HG02970 (cell line): ENCODE data around the gene FAM221B.

ENCODE experiments used
- ATAC-seq: cut with Tn5 transposase; IDR thresholded peaks from one replicate; pipeline ENCODE4 v1.9.1; 2021; ENCODE audit warnings: mild to moderate bottlenecking, moderate library complexity, moderate number of reproducible peaks; ENCODE audit not compliant: unreplicated experiment, low FRiP score

FAM221B gene

DNA sequence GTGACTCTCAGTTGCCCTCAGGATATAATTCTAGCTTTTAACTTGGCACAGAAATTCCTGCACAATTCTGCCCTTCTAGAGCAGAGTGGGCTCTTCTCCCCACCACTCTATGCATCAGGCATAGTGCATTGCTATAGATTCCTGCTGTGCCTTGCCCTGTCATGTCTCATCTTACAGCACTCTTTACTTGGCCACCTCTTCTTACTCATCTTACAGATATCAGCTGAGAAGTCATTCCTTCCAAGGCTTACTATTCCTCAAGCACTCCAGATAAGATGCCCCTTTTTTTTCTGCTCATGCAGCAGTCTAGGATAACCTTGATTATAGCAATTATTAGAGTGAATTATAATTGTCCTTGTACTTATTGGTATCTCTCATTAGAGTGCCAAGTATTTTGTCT lies 5.6 kb downstream of the FAM221B start:
- ATAC-seq, result no peak

- no peak for ATAC-seq
These were observed 8.5 kb downstream of the FAM221B start for GRCh38 chr9:35820076-35820475.

DNA sequence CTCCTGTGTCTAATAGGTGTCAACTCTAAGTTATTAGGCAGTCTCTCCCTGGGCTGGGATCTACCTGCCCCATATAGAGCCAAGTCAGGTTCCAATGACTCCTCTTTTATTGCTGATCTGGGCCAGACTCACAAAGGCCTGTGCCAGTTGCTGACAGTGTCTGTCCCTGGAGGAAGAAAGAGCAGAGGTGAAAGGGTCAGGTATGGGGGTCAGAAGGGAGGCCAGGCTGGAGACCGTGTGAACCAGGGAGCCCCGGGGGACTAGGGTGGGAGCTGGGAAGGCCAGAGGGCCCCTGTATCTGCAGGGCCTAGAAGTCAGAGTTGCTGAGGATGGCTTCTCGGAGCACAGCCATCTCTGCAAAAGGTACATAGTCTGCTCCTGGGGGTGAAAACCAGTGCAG lies 10.2 kb downstream of the FAM221B start:
- no peak for ATAC-seq

DNA sequence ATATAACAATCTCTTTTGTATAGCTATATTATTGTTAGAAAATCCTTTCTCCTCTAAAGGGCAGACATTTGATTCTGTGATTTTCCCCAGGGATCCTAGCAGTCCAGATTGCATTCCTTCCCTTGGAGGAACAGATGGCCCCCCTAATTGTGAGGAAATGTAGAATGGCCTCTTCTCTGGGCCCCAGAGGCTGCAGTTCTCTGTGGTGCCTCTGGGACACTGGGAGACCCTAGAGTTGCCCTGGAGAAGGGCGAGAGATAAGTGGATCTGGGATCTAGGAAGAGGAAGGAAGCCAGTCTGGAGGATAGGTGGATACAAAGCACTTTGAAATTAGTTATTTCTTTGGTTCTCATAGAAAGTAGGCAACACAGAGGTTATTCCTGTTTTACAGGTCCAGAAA lies 11.8 kb downstream of the FAM221B start:
- no peak for ATAC-seq

DNA sequence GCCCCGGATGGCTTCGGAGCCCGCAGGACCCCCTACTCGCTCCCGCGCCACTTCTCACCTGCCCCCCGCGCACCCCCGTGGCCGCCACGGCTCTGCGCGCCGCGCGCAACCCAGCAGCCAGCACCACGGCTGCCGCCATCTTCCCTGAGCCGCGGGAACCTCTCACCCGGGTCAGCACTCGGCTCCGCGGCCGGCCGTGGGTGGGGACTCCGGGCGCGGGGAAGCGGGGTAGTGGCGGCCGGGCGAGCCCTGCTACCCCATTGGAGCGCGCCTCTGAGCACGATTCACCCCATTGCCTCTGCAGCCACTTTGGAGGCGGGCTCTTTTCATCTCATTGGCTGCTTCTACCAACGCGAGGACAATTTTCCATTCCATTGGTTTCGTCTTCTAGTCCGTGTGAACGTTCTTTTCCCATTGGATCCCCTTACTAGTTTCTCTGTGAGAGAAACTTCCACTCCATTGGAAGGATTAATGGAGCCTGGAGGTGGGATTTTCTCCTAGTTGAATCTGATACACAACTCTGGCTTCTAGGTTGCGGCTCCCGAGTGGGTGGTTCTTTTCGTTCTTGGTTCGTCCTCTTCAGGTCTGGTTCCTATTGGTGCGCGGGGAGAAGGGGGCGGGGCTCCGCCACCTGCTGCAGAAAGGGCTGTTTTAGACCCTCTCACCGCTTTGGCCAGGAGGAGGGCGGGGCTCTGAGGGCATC lies 13.5 kb downstream of the FAM221B start, which contains the start of gene HINT2:
Gene HINT2, minus strand, starts transcription at position 202 of the 703 bp plus-strand sequence. Its CDS starts 63 bp downstream, at position 139.
- peak; percentile 76 for ATAC-seq

GRCh38 chr9:35814106-35814840 lies 14.3 kb downstream of the FAM221B start:
- peak; percentile 12 for ATAC-seq

GRCh38 chr9:35813434-35814105 lies 15.0 kb downstream of the FAM221B start:
- ATAC-seq, result no peak

DNA sequence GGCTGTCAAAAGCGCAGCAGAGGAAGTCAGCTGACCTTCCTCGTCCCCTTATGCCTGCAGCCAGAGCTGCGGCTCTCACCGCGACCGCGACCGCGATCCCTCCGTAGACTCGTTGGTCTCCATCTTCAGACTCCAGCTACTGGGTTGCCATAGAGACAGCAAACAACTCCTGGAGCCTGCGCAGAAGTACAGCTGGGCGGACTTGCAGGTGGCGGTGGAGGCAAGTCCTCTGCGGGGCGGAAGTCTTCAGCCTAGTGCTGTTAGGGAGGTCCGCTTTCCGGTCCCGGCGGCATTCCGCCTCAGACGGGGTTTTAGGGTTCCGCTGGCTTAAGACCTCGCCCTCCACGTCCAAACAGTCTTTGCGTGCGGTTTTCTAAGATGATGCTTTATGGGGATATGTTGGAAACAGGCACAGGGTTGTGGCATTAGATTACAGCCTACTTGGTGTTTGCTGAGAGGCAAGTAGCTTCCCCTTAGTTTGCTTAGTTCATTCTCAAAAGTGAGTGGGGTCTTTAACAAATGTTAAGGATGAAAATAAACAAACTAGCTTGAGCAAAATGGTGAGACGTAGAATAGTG lies 16.4 kb downstream of the FAM221B start, which contains the start of gene SPAG8:
Gene SPAG8, minus strand, starts transcription at position 238 of the 578 bp plus-strand sequence. Its CDS starts 115 bp downstream, at position 123.
- ATAC-seq, result peak; percentile 39

GRCh38 chr9:35811381-35812024 lies 17.0 kb downstream of the FAM221B start:
- no peak for ATAC-seq

GRCh38 chr9:35810122-35810521 lies 18.4 kb downstream of the FAM221B start:
- ATAC-seq, result no peak

GRCh38 chr9:35808433-35808832 lies 20.1 kb downstream of the FAM221B start:
- ATAC-seq, result no peak

DNA sequence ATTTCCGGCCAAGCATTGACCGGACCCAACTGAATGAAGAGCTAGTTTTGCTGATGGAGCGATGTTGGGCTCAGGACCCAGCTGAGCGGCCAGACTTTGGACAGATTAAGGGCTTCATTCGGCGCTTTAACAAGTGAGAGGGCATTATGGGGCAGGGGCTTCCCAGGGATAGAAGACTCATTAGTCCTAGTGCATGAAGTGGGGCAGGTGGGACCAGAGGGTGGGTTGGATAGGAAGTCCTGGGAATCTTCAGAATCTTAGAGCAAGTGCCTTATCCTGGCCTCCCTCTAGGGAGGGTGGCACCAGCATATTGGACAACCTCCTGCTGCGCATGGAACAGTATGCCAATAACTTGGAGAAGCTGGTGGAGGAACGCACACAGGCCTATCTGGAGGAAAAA lies 22.4 kb downstream of the FAM221B start:
- no peak for ATAC-seq

- ATAC-seq, result no peak
These were observed 27.0 kb downstream of the FAM221B start for GRCh38 chr9:35801328-35802128.

GRCh38 chr9:35800530-35800929 lies 28.0 kb downstream of the FAM221B start:
- no peak for ATAC-seq

DNA sequence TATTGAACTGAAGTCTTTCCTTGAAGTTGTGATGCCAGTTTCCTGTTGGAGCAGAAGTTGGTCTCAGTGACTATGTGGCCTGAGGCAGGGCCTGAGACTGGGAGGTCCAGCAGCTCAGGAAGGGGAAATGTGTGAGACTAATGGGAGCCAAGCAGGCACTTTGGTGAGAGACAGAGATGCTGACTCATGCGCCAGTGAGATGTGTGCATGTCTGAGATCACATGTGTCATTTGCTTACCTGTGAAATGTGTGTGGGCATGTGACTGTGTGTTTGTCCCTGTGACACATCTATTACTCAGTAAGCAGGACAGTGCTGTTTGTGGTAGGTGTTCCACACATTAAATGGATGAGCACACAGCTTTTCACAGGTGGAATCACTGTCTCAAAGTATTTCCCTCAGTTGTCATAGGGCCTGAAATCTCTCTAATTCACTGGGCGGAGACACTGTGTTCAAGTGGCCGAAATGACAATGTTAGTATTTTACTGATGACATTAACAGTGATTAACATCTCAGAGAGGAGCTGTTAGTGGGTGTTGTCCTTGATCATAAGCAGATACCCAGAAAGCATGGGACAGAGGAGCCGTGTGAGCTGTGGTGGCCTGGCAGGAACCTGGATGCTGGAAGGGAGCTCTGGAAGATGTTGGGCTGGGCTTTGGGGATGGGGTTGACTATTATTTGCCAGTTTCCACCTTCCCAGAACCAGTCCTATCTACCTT lies 29.7 kb downstream of the FAM221B start:
- no peak for ATAC-seq

- ATAC-seq, result no peak
These were observed 31.0 kb downstream of the FAM221B start for GRCh38 chr9:35797311-35798109.

GRCh38 chr9:35795695-35796094 lies 32.8 kb downstream of the FAM221B start:
- ATAC-seq, result no peak

DNA sequence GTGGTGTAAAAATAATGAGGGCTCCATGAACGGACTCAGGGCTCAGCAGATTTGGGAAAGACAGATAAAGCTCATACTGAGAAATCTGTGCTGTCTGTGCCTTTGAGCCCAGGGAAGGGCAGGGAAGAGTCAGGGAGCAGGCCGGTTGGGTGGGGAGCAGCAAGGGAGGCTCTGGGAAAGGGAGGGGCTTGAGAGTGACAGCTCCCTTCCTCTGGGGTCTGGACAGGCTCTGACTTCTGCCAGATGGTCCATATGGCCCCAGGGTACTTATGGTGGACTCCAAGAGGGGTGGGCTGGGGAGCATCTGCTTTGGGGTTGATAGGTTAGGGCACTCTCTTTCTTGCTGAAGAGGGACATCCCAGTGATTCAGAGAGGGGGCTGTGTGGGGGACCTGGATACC lies 35.1 kb downstream of the FAM221B start:
- no peak for ATAC-seq
